GM18520 (cell line): ENCODE results near the gene AFP.
"Not testable (repeated sequence)": the region's sequence is repeated elsewhere in the genome, so short reads cannot be mapped to it uniquely, and the experiment has no call there.

Experiments used
- ATAC-seq: cut with Tn5 transposase; IDR thresholded peaks from one replicate; pipeline ENCODE4 v1.9.1; 2021; ENCODE audit not compliant: unreplicated experiment

Gene AFP

GRCh38 chr4:73435984-73436383, at the start of gene AFP:
AFP (plus strand) TSS chr4:73436221; CDS start chr4:73436263, 42 bp downstream.
- no peak for ATAC-seq

- no peak for ATAC-seq
Observed at GRCh38 chr4:73387552-73387951, 48.5 kb upstream of the AFP start.

GRCh38 chr4:73388887-73389286, 47.1 kb upstream of the AFP start:
- no peak for ATAC-seq

- ATAC-seq = not testable (repeated sequence)
Observed at GRCh38 chr4:73389663-73390062, 46.4 kb upstream of the AFP start.

GRCh38 chr4:73391774-73392173, 44.2 kb upstream of the AFP start:
- ATAC-seq = peak; percentile 43

- no peak for ATAC-seq
Observed at GRCh38 chr4:73392936-73393335, 43.1 kb upstream of the AFP start.

GRCh38 chr4:73396304-73396703, 39.7 kb upstream of the AFP start:
- ATAC-seq = no peak

- no peak for ATAC-seq
Observed at GRCh38 chr4:73396993-73397972, 38.7 kb upstream of the AFP start.

GRCh38 chr4:73401412-73401811, 34.6 kb upstream of the AFP start:
- ATAC-seq = no peak

GRCh38 chr4:73404042-73404441, 32.0 kb upstream of the AFP start, which contains the start of gene ALB:
ALB (plus strand) TSS chr4:73404287; CDS start chr4:73404328, 41 bp downstream.
- no peak for ATAC-seq

- ATAC-seq = no peak
Observed at GRCh38 chr4:73404457-73404856, 31.6 kb upstream of the AFP start.

GRCh38 chr4:73405138-73405537, 30.9 kb upstream of the AFP start:
- no peak for ATAC-seq

- no peak for ATAC-seq
Observed at GRCh38 chr4:73406548-73406875, 29.5 kb upstream of the AFP start.

GRCh38 chr4:73407227-73407673, 28.8 kb upstream of the AFP start:
- no peak for ATAC-seq

- no peak for ATAC-seq
Observed at GRCh38 chr4:73408181-73408867, 27.7 kb upstream of the AFP start.

GRCh38 chr4:73409012-73409862, 26.8 kb upstream of the AFP start:
- no peak for ATAC-seq

- no peak for ATAC-seq
Observed at GRCh38 chr4:73409978-73410548, 26.0 kb upstream of the AFP start.

GRCh38 chr4:73410916-73411730, 24.9 kb upstream of the AFP start:
- ATAC-seq = no peak

- ATAC-seq = no peak
Observed at GRCh38 chr4:73411731-73412414, 24.1 kb upstream of the AFP start.
